GM12891 (cell line): ENCODE data around the gene COA1.

Experiments
- POLR2A ChIP-seq: IDR thresholded peaks from 2 replicates; pipeline ENCODE4 v1.6.1; 2011; ENCODE audit warnings: low read depth, low read length, control low read depth
- POLR2AphosphoS5 ChIP-seq: IDR thresholded peaks from 2 replicates; pipeline ENCODE4 v1.6.1; 2011; ENCODE audit warnings: low read depth, low read length, control low read depth

DNA sequence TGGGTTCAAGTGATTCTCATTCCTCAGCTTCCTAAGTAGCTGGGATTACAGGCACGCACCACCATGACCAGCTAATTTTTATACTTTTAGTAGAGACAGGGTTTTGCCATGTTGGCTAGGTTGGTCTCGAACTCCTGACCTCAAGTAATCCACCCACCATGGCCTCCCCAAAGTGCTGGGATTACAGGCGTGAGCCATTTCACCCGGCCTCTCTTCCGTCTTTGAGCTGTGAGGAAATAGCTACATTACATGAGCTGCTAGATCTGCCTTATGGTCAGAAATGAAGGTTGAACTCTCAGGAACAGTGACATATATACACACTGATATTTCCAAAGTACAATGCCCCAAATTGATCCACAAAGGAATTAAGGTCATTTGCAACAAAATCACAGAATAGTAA is 31.5 kb upstream of the COA1 start:
- TF ChIP-seq POLR2A (no peak), POLR2AphosphoS5 (no peak)
